NCI-H82 treated with DMSO at 0.1 percent for 48 hours (cell line): Measurements from ENCODE around the gene OR5AU1.

Experiments used
- DNase-seq: peaks from one replicate; lab custom pipeline; 2025; ENCODE audit not compliant: unreplicated experiment; lab: John Stamatoyannopoulos, UW

OR5AU1 gene

GRCh38 chr14:21107283-21107800 lies 48.5 kb downstream of the OR5AU1 start:
- DNase-seq: no peak

- peak; percentile 57 for DNase-seq
These were observed 49.2 kb downstream of the OR5AU1 start for GRCh38 chr14:21106498-21107282.

DNA sequence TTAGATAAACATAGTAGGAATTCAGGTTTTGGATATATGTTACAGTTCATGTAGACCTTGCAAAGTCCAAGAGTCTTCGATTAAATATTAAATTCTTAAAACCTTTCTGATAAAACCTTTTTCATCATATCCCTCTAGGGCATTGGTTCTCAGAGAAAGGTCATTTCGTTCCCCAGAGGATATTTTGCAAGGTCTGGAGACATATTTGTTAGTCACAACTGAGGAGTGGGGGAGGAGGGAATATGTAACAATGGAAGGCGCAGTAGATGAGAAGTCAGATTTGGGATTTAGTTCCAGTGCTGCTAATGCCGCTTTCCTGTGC lies 49.7 kb downstream of the OR5AU1 start:
- DNase-seq: peak; percentile 11

- DNase-seq: no peak
These were observed 50.8 kb downstream of the OR5AU1 start for GRCh38 chr14:21105095-21105494.
